Loucy (cell line): ENCODE measurements around the gene CRCP.
"Not testable (repeated sequence)": the region's sequence is repeated elsewhere in the genome, so short reads cannot be mapped to it uniquely, and the experiment has no call there.

Experiments
- EZH2phosphoT487 ChIP-seq: fragments of 200-600 bp; IDR thresholded peaks from 2 replicates; pipeline ENCODE4 v1.6.1; 2018; ENCODE audit warnings: antibody characterized with exemption, mild to moderate bottlenecking, moderate library complexity, borderline replicate concordance
- TF ChIP-seq, protein P1 (sequence below): fragments of 200-600 bp; sonication (generic); conservative IDR thresholded peaks from 2 replicates; pipeline ENCODE4 v1.5.1; 2014; ENCODE audit warnings: mild to moderate bottlenecking, antibody characterized with exemption, low read length

DNA sequence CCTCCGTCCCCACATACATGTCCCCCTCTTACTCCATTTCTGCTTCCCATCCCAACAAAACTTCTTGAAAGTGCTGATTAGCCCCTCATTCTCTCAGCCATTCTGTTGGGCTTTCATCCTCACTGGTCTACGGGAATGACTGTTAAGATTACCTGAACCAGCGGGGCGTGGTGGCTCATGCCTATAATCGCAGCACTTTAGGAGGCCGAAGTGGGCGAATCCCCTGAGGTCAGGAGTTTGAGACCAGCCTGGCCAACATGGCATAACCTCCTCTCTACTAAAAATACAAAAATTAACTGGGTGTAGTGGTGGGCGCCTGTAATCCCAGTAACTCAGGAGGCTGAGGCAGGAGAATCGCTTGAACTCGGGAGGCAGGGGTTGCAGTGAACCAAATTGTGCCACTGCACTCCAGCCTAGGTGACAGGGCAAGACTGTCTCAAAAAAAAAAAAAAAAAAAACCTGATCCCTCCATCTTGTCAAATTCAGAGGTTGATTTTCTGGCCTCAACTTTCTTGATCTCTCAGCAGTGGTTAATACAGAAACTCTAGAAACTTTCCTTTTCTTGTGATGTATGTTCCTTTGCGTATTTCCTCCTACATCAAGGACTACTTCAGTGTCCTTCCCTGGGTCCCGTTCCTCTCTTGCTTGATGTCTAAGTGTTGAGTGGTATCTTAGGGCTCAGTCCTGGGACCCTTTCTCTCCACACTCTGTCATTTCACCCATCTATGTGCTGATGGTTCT lies 2.2 kb downstream of the CRCP start:
- TF ChIP-seq, protein P1, sequence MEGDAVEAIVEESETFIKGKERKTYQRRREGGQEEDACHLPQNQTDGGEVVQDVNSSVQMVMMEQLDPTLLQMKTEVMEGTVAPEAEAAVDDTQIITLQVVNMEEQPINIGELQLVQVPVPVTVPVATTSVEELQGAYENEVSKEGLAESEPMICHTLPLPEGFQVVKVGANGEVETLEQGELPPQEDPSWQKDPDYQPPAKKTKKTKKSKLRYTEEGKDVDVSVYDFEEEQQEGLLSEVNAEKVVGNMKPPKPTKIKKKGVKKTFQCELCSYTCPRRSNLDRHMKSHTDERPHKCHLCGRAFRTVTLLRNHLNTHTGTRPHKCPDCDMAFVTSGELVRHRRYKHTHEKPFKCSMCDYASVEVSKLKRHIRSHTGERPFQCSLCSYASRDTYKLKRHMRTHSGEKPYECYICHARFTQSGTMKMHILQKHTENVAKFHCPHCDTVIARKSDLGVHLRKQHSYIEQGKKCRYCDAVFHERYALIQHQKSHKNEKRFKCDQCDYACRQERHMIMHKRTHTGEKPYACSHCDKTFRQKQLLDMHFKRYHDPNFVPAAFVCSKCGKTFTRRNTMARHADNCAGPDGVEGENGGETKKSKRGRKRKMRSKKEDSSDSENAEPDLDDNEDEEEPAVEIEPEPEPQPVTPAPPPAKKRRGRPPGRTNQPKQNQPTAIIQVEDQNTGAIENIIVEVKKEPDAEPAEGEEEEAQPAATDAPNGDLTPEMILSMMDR: not testable (repeated sequence)
- TF ChIP-seq EZH2phosphoT487: not testable (repeated sequence)
